ENCODE data around the gene ABTB1.

ABTB1 gene

GRCh38 chr3:127672429-127673190, at the start of gene ABTB1:
TSS of gene ABTB1 (plus strand) at chr3:127672952. CDS start at chr3:127673026, 74 bp downstream.
- TF ChIP-seq, protein P1, sequence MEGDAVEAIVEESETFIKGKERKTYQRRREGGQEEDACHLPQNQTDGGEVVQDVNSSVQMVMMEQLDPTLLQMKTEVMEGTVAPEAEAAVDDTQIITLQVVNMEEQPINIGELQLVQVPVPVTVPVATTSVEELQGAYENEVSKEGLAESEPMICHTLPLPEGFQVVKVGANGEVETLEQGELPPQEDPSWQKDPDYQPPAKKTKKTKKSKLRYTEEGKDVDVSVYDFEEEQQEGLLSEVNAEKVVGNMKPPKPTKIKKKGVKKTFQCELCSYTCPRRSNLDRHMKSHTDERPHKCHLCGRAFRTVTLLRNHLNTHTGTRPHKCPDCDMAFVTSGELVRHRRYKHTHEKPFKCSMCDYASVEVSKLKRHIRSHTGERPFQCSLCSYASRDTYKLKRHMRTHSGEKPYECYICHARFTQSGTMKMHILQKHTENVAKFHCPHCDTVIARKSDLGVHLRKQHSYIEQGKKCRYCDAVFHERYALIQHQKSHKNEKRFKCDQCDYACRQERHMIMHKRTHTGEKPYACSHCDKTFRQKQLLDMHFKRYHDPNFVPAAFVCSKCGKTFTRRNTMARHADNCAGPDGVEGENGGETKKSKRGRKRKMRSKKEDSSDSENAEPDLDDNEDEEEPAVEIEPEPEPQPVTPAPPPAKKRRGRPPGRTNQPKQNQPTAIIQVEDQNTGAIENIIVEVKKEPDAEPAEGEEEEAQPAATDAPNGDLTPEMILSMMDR (conservative IDR thresholded peaks at IDR 0.05; ENCODE audit: low read length) = no peak
- TF ChIP-seq EZH2phosphoT487 (IDR thresholded peaks at IDR 0.05; ENCODE audit: borderline replicate concordance) = no peak
- Histone ChIP-seq H3F3A (ENCODE audit: low read depth) (no peaks in the 10 kb centered on the region), H3K9me2 (replicated peaks; ENCODE audit: low read depth, low read length) (no peaks in the 10 kb centered on the region), H3K36me3 (ENCODE audit: insufficient read depth, low read length) (no peaks in the 10 kb centered on the region), H3K27me3 (ENCODE audit: insufficient read depth, low read length, poor library complexity, severe bottlenecking) (no peaks in the 10 kb centered on the region), H3K4me2 (ENCODE audit: low read depth, low read length, poor library complexity, severe bottlenecking) (peak within 1 kb of the TSS; percentile 78), H3K9ac (ENCODE audit: low read depth, low read length, poor library complexity, severe bottlenecking) (peak within 1 kb of the TSS; percentile 99), H3K79me2 (ENCODE audit: insufficient read depth, low read length) (peaks cover 21% of the 10 kb centered on the region), H3K4me1 (ENCODE audit: insufficient read depth, low read length, poor library complexity, severe bottlenecking) (peaks cover 13% of the 10 kb centered on the region), H3K4me3 (ENCODE audit: low read length, poor library complexity, severe bottlenecking) (peak within 1 kb of the TSS; percentile 96), H2AFZ (ENCODE audit: low read length) (peak within 1 kb of the TSS; percentile 88), H4K20me1 (ENCODE audit: insufficient read depth, low read length, poor library complexity, severe bottlenecking) (no peaks in the 10 kb centered on the region), H3K9me3 (ENCODE audit: insufficient read depth, low read depth, low read length) (no peaks in the 10 kb centered on the region)

- Histone ChIP-seq H3K4me2 (ENCODE audit: low read depth, low read length, poor library complexity, severe bottlenecking) (no peak overlapping the region), H2AFZ (ENCODE audit: low read length) (no peak overlapping the region), H3K4me3 (ENCODE audit: low read length, poor library complexity, severe bottlenecking) (no peak overlapping the region), H3K27me3 (ENCODE audit: insufficient read depth, low read length, poor library complexity, severe bottlenecking) (no peaks in the 10 kb centered on the region), H3K9ac (ENCODE audit: low read depth, low read length, poor library complexity, severe bottlenecking) (no peak overlapping the region), H3K79me2 (ENCODE audit: insufficient read depth, low read length) (no peaks in the 10 kb centered on the region), H4K20me1 (ENCODE audit: insufficient read depth, low read length, poor library complexity, severe bottlenecking) (peaks cover 5% of the 10 kb centered on the region), H3K36me3 (ENCODE audit: insufficient read depth, low read length) (peaks cover 43% of the 10 kb centered on the region; the same call in 1 of the 2 replicates), H3K4me1 (ENCODE audit: insufficient read depth, low read length, poor library complexity, severe bottlenecking) (peaks cover 4% of the 10 kb centered on the region), H3F3A (ENCODE audit: low read depth) (no peaks in the 10 kb centered on the region), H3K9me2 (replicated peaks; ENCODE audit: low read depth, low read length) (no peaks in the 10 kb centered on the region), H3K9me3 (ENCODE audit: insufficient read depth, low read depth, low read length) (no peaks in the 10 kb centered on the region)
- TF ChIP-seq EZH2phosphoT487 (IDR thresholded peaks at IDR 0.05; ENCODE audit: borderline replicate concordance) = no peak
- TF ChIP-seq, protein P1 (conservative IDR thresholded peaks at IDR 0.05; ENCODE audit: low read length) = no peak
These were observed 48.7 kb upstream of the ABTB1 start for GRCh38 chr3:127624063-127624462.

DNA sequence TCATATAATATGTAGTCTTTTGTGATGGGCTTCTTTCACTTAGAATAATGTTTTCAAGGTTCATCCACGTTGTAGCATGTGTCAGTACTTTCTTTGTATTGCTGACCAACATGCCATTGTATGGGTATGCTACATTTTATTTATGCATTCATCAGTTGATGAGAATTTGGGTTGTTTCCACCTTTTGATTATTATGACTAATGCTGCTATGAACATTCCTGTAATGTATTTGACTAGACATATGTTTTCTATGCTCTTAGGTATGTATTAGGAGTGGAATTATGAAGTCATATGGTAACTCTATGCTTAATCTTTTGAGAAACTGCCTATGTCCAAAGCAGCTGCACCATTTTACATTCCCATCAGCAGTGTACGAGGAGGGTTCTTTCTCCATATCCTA, 46.9 kb upstream of the ABTB1 start:
- H3K9me2 ChIP-seq (replicated peaks; ENCODE audit: low read depth, low read length) = no peaks in the 10 kb centered on the region
- peaks cover 5% of the 10 kb centered on the region for H4K20me1 ChIP-seq (ENCODE audit: insufficient read depth, low read length, poor library complexity, severe bottlenecking)
- H3K4me3 ChIP-seq (ENCODE audit: low read length, poor library complexity, severe bottlenecking) = no peak overlapping the region
- H3K4me1 ChIP-seq (ENCODE audit: insufficient read depth, low read length, poor library complexity, severe bottlenecking) = peaks cover 4% of the 10 kb centered on the region
- TF ChIP-seq, protein P1 (conservative IDR thresholded peaks at IDR 0.05; ENCODE audit: low read length) = no peak
- TF ChIP-seq EZH2phosphoT487 (IDR thresholded peaks at IDR 0.05; ENCODE audit: borderline replicate concordance) = no peak
- no peak overlapping the region for H3K4me2 ChIP-seq (ENCODE audit: low read depth, low read length, poor library complexity, severe bottlenecking)
- peaks cover 27% of the 10 kb centered on the region; the same call in 1 of the 2 replicates for H3K36me3 ChIP-seq (ENCODE audit: insufficient read depth, low read length)
- H3K9me3 ChIP-seq (ENCODE audit: insufficient read depth, low read depth, low read length) = no peaks in the 10 kb centered on the region
- no peaks in the 10 kb centered on the region for H3K79me2 ChIP-seq (ENCODE audit: insufficient read depth, low read length)
- no peak overlapping the region for H3K9ac ChIP-seq (ENCODE audit: low read depth, low read length, poor library complexity, severe bottlenecking)
- no peaks in the 10 kb centered on the region for H3K27me3 ChIP-seq (ENCODE audit: insufficient read depth, low read length, poor library complexity, severe bottlenecking)
- H3F3A ChIP-seq (ENCODE audit: low read depth) = no peaks in the 10 kb centered on the region
- no peak overlapping the region for H2AFZ ChIP-seq (ENCODE audit: low read length)
